ENCODE measurements around the gene ZBTB49.

ZBTB49 gene

GRCh38 chr4:4368809-4369580, 78.9 kb downstream of the ZBTB49 start:
- no peak for TF ChIP-seq REST (IDR thresholded peaks at IDR 0.05; ENCODE audit: insufficient read depth in 1 of 2, low read depth in 2 of 2, low read length in 2 of 2)
- no peak for TF ChIP-seq SIN3A (IDR thresholded peaks at IDR 0.05; ENCODE audit: borderline replicate concordance, insufficient read depth, low read length)
- no peak for TF ChIP-seq TAF1 (IDR thresholded peaks at IDR 0.05; ENCODE audit: borderline replicate concordance, insufficient read depth, low read length)
- TF ChIP-seq FOXP2 (optimal IDR thresholded peaks at IDR 0.05; ENCODE audit: borderline replicate concordance, extremely low read depth, extremely low read length, insufficient read depth), result no peak
- no peak for TF ChIP-seq POLR2AphosphoS5 (IDR thresholded peaks at IDR 0.05; ENCODE audit: low read depth, low read length)
